ENCODE measurements around the gene KLK8.

DNA sequence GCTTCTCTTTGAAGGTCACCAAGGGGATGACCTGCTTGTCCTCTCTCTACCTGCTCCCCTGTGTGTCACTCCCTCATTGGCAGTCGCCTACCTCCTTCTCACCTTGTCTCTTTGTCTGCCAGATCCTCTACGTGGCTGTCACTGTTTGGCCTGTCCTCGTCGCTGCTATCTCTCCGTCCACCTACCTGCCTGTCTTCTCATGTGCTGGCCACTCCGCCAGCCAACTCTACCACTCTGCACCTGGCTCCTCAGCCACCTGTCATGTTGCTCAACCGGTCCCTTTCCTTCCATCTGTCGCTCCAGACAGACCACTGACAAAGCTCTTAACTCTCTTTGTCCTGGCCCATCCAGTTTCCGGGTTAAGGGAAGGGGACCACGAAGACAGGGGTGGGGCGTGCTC lies 33.3 kb upstream of the KLK8 start, which contains the start of gene KLK12:
- TF ChIP-seq, protein P1, sequence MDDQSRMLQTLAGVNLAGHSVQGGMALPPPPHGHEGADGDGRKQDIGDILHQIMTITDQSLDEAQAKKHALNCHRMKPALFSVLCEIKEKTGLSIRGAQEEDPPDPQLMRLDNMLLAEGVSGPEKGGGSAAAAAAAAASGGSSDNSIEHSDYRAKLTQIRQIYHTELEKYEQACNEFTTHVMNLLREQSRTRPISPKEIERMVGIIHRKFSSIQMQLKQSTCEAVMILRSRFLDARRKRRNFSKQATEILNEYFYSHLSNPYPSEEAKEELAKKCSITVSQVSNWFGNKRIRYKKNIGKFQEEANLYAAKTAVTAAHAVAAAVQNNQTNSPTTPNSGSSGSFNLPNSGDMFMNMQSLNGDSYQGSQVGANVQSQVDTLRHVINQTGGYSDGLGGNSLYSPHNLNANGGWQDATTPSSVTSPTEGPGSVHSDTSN (IDR thresholded peaks at IDR 0.05), result no peak
- TF ChIP-seq MXI1 (IDR thresholded peaks at IDR 0.05; ENCODE audit: low read depth, low read length) (no peak), JUND (IDR thresholded peaks at IDR 0.05) (no peak), CTCF (IDR thresholded peaks at IDR 0.05) (no peak), RAD21 (IDR thresholded peaks at IDR 0.05; ENCODE audit: low read length) (no peak), NRF1 (IDR thresholded peaks at IDR 0.05; ENCODE audit: low read depth, low read length) (no peak), POLR2AphosphoS5 (IDR thresholded peaks at IDR 0.05; ENCODE audit: low read depth, low read length) (no peak), FOXJ3 (CRISPR knock-in tag; IDR thresholded peaks at IDR 0.05) (no peak), GATA2 (CRISPR knock-in tag; IDR thresholded peaks at IDR 0.05) (no peak), ZBTB33 (IDR thresholded peaks at IDR 0.05; ENCODE audit: borderline replicate concordance, low read depth) (no peak)
- TF ChIP-seq, protein P2, sequence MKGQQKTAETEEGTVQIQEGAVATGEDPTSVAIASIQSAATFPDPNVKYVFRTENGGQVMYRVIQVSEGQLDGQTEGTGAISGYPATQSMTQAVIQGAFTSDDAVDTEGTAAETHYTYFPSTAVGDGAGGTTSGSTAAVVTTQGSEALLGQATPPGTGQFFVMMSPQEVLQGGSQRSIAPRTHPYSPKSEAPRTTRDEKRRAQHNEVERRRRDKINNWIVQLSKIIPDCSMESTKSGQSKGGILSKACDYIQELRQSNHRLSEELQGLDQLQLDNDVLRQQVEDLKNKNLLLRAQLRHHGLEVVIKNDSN (IDR thresholded peaks at IDR 0.05; ENCODE audit: borderline replicate concordance, low read depth), result no peak
- TF ChIP-seq, protein P3, sequence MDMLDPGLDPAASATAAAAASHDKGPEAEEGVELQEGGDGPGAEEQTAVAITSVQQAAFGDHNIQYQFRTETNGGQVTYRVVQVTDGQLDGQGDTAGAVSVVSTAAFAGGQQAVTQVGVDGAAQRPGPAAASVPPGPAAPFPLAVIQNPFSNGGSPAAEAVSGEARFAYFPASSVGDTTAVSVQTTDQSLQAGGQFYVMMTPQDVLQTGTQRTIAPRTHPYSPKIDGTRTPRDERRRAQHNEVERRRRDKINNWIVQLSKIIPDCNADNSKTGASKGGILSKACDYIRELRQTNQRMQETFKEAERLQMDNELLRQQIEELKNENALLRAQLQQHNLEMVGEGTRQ (IDR thresholded peaks at IDR 0.05; ENCODE audit: borderline replicate concordance, low read depth, low read length), result no peak

Measured in SK-N-SH (cell line).